Activated T-cell treated with anti-CD3 and anti-CD28 coated beads for 24 hours (primary cell): ENCODE data around the gene PPA2.
"Not testable (repeated sequence)": the region's sequence is repeated elsewhere in the genome, so short reads cannot be mapped to it uniquely, and the experiment has no call there.

Experiments
- DNase-seq: peaks from one replicate; pipeline ENCODE4 v3.0.0-alpha.2; 2020; ENCODE audit warnings: low read depth

The PPA2 gene

DNA sequence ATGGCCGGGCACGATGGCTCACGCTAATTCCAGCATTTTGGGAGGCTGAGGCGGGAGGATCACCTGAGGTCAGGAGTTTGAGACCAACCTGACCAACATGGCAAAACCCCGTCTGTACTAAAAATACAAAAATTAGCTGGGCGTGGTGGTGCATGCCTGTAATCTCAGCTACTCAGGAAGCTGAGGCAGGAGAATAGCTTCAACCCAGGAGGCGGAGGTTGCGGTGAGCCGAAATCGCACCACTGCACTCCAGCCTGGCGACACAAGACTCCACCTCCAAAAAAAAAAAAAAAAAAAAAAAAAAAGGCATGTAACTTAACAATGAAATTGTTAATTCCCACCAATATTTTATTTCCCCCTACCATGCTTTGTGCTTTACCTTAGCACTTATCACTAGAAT is 15.3 kb downstream of the PPA2 start:
- DNase-seq, result not testable (repeated sequence)

DNA sequence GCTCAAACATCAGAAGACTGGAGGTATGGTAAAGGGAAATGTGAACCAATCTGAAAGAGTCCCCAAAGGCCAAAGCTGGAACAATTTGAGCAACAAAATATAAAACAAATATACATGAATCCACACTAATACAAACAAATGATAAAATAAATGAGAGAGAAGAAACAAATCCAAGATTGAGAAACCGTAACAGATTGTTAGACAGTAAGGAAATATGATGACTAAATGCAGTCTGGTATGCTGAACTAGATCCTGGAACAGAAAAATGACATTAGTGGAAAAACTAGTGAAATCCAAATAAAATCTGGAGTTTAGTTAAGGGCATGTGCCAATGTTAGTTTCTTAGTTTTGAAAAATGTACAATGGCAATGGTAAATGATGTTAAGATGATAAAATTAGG is 15.9 kb downstream of the PPA2 start:
- DNase-seq, result no peak

DNA sequence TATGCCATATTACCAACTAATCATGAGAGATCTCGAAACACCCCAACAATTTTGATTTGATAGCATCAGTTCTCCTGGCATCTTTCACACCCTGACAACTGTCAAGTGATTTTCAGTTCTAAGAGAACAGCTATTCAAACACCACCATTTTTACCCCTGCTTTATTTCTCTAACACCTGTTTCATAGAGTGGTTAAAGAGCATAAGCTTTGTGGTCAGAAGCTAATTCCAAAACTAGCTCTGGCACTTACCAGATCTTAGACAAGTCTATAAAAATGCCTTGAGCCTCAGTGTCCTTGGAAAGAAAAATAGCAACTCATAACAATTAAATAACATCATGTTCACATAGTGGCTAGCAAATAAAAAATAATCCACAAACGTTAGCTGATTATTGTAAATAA is 17.9 kb downstream of the PPA2 start:
- DNase-seq, result no peak

DNA sequence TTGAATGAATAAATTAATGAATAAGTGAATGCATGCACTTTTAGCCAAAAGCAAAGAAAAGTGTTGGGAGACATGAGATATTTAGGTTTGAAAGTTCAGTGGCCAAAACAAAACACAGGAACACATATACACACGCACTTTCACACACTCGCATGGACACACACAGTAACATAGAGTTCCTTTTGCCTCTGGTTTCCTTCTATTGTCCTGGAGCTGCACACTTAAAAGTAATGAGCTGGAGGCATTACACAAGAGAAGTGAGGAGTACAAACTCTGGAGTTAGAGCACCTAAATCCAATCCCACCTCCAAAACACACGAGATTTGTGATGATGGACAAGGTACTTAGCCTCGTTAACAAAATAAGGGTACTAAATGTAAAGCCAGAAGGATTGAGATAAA is 18.7 kb downstream of the PPA2 start:
- DNase-seq, result no peak

DNA sequence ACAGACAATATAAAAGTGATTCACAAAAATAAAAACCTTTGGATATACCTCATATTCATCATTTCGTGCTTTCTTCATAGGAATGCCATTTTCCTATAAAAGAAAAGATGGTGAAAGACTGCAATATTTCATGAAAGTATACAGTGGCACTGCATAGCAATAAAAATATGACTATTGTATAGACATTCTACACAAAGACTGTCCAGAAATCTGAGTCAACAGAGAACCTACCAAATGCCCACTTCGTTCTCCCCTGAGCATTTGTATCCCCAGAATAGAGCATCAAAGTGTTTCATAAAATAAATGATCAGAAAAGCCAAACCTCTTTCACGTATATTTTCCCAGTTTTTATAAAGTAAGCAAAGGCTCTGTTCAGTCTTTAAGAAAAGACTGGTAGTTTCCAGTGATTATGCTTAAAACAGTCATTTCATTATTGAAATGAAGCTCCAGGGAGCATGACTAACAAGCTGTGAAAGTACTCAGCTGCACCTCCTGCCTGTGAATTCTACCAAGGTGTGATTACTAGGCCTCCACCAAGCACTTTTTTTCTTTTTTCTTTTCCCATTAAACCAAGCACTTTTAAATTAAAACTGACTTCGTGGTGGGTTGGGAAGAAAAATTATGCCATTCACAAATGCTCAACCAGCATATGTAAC is 20.2 kb downstream of the PPA2 start:
- DNase-seq, result no peak

DNA sequence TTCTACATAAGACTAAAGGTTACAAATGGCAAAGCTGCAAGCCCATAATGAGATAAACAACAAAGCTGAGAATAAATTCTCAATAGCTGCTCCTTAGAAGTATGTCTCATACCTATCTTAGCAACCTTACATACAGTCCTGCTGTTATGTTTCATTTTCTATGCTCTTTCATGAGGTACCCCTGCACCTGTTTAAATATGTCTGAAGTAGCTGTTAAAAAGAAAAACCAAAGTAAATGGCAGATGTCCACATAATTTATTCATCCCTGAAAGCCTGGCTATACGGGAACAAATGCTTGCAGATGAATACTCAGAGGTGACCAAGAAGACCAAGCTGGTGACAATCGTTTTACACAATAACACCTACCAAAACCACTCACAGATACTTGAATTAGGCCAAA is 22.5 kb downstream of the PPA2 start:
- DNase-seq, result no peak

DNA sequence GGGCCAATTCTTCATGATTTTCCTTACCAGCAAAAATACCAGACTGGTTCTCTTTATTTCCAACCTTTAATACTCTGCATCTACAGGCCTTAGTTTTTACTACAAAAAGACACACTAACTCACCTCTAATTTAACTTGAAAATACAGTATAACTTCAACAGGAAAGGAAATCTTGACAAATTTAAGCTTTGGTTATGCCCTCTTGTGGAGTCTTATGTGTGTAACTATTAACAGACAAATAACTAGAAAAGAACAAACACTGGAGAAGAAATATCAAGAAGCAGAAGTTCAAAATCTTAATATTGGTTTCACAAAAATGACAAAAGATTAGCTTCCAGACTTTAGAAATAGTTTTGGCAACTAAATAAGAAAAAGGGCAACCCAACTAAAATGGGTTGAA is 33.0 kb downstream of the PPA2 start:
- no peak for DNase-seq

DNA sequence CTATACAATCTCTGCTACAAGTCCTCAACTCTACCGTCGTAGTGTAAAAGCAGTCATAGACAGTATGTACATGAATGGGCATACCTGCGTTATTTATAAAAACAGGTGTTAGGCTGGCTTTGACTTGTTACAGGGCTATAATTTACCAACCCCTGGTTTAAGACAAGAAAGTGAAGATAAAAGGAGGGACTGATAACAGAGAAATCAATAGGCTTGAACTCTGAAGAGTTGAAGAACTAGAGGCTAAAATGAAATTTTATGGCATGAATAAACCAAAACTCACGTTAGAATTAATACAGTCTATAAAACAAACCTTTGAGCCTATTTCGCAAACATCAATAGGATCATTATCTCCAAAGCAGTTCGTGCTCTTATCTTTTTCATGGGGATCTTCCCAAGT is 36.2 kb downstream of the PPA2 start:
- DNase-seq, result no peak

DNA sequence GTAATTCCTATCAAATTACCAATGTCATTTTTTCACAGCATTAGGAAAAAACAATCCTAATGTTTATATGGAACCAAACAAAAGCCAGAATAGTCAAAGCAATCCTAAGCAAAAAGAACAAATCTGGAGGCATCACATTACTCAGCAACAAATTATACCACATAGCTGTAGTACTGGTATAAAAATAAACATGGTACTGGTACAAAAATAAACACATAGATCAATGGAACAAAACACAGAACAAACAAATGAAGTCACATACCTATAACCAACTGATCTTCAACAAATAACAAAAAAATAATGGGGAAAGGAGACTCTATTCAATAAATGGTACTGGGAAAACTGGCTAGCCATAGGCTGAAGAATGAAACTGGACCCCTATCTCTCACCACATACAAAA is 37.4 kb downstream of the PPA2 start:
- no peak for DNase-seq

DNA sequence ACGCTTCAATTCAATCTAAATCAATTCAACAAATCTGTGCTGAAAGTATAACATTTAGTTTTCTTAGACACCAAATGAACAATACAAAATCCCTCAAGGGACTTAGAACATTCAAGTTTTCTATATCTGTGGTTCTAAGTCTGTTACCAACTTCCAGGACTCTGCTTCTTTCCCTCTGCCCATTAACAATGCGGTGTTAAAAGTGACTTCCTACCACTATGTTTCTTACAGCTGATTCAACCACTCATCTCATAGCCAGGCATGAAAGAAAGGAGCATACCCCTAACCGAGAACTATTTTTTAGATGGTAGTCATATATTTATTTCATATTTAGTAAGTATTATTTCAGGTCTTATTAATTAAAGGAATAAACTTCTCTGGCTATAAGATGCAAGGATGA is 38.9 kb downstream of the PPA2 start:
- no peak for DNase-seq

DNA sequence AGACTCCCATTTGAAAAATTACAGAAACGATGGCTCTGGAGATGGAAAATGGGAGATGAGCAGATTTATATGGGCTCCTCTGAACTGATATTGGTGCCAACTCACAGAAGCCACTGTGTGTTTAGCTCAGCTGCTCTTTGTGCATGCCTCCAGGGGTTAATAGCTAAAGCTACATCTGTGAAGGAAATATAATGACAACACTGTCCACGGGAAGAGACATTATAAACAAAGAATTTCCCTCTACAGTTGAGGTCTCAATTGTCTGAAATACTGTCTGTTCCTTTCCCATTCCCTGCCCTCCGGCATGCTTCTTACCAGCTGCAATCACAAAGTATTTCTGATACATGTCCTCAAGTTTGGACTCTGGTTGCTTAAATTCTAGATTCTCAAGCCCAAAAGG is 40.4 kb downstream of the PPA2 start:
- no peak for DNase-seq

DNA sequence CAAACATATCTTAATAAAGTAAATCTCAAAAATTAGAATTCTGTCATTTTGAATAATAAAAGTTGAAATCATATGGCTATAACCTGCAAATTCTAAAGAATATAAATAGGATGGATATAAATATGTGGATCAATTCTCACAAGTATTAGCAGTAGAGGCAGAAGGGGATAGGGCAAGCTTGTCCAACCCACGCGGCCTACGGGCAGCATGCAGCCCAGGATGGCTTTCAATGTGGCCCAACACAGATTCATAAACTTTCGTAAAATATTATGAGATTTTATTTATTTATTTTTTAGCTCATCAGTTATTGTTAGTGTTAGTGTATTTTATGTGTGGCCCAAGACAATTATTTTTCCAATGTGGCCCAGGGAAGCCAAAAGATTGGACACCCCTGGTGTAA is 41.4 kb downstream of the PPA2 start:
- DNase-seq, result no peak

DNA sequence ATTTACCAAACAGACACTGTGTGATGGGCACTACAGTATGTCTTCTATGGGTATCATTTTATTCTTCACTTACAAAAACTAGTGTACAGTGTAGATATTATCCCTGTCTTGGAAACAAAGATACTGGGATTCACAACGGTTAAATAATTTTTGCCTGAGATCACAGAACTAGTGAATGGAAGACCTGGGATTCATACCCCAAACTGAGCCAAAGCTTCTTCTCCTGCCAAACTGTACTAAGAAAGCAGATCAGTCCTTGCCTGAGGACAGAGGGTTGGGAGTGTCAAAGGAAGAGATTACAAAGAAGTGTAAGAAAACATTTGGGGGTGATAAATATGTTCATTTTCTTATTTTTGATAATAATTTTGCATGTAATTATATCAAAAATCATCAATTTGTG is 43.1 kb downstream of the PPA2 start:
- no peak for DNase-seq

DNA sequence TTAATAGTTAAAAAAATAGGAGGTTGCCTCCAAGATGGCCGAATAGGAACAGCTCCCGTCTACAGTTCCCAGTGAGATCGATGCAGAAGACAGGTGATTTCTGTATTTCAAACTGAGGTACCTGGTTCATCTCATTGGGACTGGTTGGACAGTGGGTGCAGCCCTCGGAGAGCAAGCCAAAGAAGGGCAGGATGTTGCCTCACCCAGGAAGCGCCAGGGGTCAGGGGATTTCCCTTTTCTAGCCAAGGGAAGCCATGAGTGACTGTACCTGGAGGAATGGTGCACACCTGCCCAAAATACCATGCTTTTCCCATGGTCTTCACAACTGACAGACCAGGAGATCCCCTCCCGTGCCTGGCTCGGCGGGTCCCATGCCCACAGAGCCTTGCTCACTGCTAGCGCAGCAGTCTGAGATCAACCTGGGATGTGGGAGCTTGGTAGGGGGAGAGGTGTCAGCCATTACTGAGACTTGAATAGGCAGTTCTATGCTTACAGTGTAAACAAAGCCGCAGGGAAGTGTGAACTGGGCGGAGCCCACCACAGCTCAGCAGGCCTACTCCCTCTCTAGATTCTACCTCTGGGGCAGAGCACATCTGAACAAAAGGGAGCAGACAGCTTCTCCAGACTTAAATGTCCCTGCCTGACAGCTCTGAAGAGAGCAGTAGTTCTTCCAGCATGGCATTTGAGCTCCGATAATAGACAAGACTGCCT is 47.5 kb downstream of the PPA2 start:
- DNase-seq, result no peak

DNA sequence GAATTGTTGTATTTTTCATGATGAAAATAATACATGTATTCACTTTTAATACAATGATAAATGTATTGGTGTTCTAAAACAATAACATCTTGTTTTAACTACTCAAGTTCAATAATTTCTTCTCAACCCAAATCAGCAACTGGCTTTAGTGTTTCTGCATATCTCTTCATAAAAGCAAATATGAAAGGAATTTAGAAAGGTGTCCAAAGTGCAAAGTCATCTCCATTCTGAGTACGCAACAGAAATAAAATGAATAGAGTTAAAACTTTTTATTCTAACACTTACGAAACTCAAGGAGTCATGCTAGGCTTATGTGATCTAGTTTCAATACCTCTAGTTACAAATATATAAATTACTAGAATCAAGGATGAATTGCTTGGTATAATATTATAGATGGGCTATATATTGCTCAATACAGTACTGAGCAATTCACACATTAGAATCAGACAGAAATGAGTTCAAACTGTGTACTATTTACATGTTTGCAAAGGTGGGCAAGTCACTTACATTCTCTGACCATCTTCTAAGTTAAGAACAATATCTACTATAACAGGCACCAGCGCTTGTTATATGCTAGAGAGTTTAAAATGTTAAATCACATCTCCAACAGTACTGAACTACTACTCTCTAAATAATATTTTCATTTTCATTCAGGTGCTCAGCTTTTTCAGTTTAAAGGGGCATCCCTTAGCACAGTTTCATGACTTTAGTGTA is 51.5 kb downstream of the PPA2 start:
- no peak for DNase-seq

DNA sequence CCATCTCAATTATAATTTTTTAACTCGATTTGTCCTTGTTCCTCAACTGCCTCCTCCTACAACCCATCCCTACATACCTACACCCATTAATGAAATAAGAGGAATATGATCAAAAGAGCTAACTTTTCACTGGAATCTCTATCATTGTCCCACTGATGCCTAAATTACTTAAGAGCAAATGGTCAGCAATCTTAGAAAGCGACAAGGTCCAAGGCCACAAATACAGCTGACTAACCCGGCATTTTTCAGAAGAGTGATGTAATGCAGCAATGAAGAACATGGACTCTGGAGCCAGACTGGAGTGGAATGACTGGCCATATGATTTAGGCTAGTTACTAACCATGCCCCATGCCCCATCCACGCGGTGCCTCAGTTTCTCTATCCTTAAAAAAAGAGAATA is 56.2 kb downstream of the PPA2 start:
- no peak for DNase-seq

DNA sequence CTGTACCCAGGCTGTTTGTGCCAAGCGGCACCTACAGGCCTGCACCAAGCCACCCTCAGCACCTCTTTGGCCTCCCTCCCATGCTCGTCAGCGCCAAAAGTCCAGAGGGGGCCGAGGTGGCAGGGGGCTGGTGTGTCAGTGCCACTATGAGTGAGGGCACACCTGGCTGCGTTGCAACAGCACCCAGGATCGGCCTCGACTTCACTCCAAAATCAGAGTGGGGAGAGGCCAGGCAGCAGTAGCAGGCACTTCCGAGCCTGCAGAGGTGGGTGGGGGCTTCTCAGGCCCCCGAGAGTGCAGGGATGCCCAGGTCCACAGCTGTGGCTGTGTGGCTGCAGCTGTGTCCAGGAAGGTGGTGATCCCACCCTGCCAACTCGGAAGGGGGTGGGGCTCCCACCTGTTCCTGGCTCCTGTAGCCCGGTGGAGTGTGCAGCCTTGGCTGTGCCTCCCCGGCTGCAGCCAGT is 58.5 kb downstream of the PPA2 start:
- DNase-seq, result no peak

DNA sequence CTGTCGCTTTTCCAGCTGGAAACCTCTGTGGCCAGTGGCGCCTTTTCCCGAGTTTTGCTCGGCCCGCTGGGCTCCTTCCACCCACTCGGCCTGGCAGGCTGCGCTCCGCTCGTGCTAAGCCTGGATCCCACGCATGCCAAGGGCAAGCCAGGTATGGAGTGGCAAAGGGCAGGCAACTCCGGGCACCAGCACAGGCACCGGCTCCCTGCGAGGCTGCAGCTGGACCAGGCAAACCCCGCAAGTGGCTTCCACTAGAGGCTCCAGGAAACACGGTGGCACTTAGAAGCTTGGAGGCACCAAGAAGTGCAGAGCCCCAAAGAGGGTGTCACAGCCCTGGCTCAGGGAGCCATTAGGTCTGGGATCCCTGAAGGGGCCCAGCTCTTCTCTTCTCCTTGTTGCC is 59.5 kb downstream of the PPA2 start:
- no peak for DNase-seq

DNA sequence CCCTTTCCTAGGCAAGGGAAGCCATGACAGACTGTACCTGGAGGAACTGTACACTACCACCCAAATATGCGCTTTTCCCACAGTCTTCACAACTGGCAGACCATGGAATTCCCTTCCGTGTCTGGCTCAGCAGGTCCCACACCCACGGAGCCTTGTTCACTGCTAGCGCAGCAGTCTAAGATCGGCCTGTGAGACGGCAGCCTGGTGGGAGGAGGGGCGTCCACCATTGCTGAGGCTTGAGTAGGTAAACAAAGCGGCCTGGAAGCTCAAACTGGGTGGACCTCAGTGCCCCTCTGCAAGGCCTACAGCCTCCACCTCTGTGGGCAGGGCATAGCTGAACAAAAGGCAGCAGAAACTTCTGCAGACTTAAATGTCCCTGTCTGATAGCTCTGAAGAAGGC is 64.7 kb downstream of the PPA2 start:
- not testable (repeated sequence) for DNase-seq

DNA sequence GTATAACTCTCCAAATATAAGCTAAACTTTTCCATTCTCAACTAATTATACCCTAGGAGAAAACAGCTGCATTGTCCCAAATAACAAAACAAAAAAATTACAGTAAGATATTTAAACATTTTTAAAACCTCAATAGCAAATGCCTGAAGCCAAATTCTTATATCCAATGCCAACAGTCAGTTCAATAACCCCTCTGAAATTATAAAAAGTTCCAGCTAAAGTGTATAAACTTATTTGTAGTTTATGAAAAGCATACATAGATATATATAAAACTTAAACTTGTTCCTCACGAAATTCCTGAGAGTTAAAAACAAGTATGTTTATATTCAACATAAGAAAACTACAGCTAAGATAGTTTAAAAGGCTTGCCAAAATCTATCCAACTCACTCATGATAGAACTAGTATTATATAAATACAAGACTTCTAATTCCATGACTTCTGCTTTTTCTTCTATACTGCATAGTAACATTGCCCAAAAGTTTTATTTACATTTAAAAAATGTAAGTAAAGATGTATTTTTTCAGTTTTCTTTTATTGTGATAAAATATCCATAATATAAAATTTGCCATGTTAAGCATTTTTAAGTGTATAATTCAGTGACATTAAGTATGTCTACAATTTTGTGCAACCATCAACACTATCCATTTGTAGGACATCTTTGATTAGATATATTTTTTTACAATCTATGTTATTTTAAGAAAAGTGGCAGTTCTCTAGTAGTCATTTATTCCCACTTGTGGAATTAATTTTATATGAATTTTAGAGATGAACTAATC is 72.8 kb downstream of the PPA2 start:
- DNase-seq, result no peak

DNA sequence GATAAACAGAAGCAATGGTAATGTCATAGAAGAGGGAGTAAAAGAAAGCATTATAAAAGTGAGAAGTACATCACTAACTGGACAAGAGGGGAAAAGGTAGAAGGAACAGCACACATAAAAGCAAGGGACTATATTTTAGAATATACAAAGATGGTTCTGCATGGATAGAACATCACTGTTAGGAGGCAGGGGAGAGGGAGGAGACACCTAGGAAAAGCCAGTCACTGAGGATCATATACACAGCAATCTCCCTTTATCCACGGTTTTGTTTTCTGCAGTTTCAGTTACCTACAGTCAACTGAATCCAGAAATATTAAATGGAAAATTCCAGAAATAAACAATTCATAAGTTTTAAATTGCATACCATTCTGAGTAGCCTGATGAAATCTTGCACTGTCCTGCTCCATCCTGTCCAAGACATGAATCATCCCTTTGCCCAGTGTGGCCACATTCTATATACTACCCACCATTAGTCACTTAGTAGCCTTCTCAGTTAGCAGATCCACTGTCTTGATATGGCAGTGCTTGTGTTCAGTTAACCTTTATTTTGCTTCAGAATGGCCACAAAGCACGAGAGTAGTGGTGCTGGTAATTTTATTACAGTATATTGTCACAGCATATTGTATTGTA is 74.2 kb downstream of the PPA2 start:
- no peak for DNase-seq

DNA sequence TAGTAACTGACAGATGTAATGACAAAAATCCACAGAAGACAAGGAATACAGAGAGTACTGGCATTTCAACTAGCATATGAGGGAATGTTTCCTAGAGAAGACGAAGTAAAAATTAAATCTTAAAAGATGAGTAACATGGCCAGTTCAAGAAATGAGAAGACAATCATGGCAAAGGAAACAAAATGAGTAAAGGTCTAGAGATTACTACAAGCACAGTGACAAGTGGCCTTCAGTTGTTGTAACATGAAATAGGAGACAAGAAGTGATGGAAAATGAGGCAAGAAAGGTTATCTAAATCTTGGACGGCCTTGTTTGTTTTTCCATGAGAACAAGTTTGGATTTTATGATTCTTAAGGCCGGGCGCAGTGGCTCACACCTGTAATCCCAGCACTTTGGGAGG is 81.0 kb downstream of the PPA2 start:
- no peak for DNase-seq
